ENCODE data around the gene DEUP1. TPM values are rescaled to one million over a fixed set of nuclear protein-coding genes. Genes with fewer than 3 reads are reported as not detected.

DEUP1 gene
- total RNA-seq, 1 experiment from 2014 or later: not detected

GRCh38 chr11:93478841-93479240 lies 148.3 kb downstream of the DEUP1 start:
- Histone ChIP-seq H3K36me3 (replicated peaks; ENCODE audit: control insufficient read depth, insufficient read depth, low read length) (no peaks in the 10 kb centered on the region), H3K27me3 (ENCODE audit: control insufficient read depth, insufficient read depth, low read length) (no peaks in the 10 kb centered on the region)
- no peak for DNase-seq

GRCh38 chr11:93480256-93480655 lies 149.7 kb downstream of the DEUP1 start:
- Histone ChIP-seq H3K27me3 (ENCODE audit: control insufficient read depth, insufficient read depth, low read length) (no peaks in the 10 kb centered on the region), H3K4me3 (ENCODE audit: insufficient read depth, low read depth, low read length) (no peak overlapping the region), H3K36me3 (replicated peaks; ENCODE audit: control insufficient read depth, insufficient read depth, low read length) (no peaks in the 10 kb centered on the region)
- no peak for DNase-seq

More at GRCh38 chr11:93478841-93479240, 148.3 kb downstream of the DEUP1 start:
- no peak overlapping the region for H3K4me3 ChIP-seq (ENCODE audit: insufficient read depth, low read depth, low read length)

DNA sequence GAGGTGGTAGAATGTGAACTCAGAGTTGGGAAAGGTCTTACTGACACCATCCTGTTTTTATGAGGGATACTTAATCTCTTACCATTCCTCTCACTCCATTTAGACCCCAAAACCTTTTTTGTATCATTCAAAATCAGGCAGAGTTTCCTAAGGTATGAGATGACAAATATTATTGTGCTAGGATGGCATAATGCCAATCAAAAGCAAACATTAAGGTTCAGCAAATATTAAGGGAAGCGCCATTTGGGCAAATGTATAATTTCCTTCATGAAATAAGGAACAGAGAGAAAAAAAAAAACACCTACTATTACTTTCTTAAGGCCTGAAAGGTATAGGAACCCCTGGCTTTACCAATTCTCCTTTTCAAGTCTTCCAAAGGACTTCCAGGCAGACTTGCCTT lies 150.2 kb downstream of the DEUP1 start:
- DNase-seq: no peak
- Histone ChIP-seq H3K27me3 (ENCODE audit: control insufficient read depth, insufficient read depth, low read length) (no peaks in the 10 kb centered on the region), H3K36me3 (replicated peaks; ENCODE audit: control insufficient read depth, insufficient read depth, low read length) (no peaks in the 10 kb centered on the region), H3K4me3 (ENCODE audit: insufficient read depth, low read depth, low read length) (no peak overlapping the region)

- Histone ChIP-seq H3K4me3 (ENCODE audit: insufficient read depth, low read depth, low read length) (no peak overlapping the region), H3K36me3 (replicated peaks; ENCODE audit: control insufficient read depth, insufficient read depth, low read length) (no peaks in the 10 kb centered on the region), H3K27me3 (ENCODE audit: control insufficient read depth, insufficient read depth, low read length) (no peaks in the 10 kb centered on the region)
- DNase-seq: no peak
These were observed 150.7 kb downstream of the DEUP1 start for GRCh38 chr11:93481279-93481678.

- H3K27me3 ChIP-seq (ENCODE audit: control insufficient read depth, insufficient read depth, low read length): no peaks in the 10 kb centered on the region
- peak; percentile 38 for DNase-seq
These were observed 151.2 kb downstream of the DEUP1 start for GRCh38 chr11:93481696-93482095.

GRCh38 chr11:93482556-93482955 lies 152.0 kb downstream of the DEUP1 start:
- H3K27me3 ChIP-seq (ENCODE audit: control insufficient read depth, insufficient read depth, low read length): no peaks in the 10 kb centered on the region

More at GRCh38 chr11:93481696-93482095, 151.2 kb downstream of the DEUP1 start:
- H3K4me3 ChIP-seq (ENCODE audit: insufficient read depth, low read depth, low read length): no peak overlapping the region
- H3K36me3 ChIP-seq (replicated peaks; ENCODE audit: control insufficient read depth, insufficient read depth, low read length): no peaks in the 10 kb centered on the region

DNA sequence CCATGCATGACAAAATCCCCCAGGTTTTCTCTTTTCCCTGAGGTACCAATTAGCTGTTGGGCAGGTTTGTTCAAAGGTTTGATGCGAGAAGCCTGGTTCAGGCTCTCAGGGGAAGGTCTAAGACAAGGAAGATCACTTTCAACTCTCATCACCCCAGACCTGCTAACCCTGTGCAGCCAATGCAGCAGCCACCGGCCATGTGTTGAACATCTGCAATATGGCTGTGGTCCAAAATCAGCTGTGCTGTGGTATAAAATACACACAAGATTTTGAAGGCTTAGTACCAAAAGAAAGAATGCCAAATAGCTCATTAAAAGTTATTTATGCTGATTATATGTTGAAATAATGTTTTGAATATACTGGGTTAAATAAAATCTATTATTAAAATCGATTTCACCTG lies 154.2 kb downstream of the DEUP1 start:
- no peak for DNase-seq
- H3K36me3 ChIP-seq (replicated peaks; ENCODE audit: control insufficient read depth, insufficient read depth, low read length): no peaks in the 10 kb centered on the region
- no peak overlapping the region for H3K4me3 ChIP-seq (ENCODE audit: insufficient read depth, low read depth, low read length)
- no peaks in the 10 kb centered on the region for H3K27me3 ChIP-seq (ENCODE audit: control insufficient read depth, insufficient read depth, low read length)

More at GRCh38 chr11:93482556-93482955, 152.0 kb downstream of the DEUP1 start:
- no peak overlapping the region for H3K4me3 ChIP-seq (ENCODE audit: insufficient read depth, low read depth, low read length)
- no peaks in the 10 kb centered on the region for H3K36me3 ChIP-seq (replicated peaks; ENCODE audit: control insufficient read depth, insufficient read depth, low read length)
- no peak for DNase-seq

DNA sequence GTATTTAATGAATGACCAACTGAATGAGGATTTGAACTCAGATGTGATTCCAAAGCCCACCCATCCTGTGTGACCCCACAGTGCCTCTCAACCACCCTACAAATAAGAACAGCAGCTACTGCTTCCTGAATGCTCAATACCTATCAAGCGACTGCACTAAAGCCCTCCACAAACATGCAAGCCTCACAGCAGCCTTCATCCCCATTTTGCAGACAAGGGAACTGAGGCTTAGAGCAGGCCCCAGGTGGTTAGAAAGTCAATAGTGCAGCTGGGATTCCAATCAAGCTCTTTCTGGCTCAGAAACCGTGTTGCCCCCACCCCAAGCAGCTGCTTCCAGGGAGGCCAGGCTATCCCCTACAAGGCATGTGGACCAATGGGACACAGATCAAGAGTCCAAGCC lies 155.4 kb downstream of the DEUP1 start:
- Histone ChIP-seq H3K4me3 (ENCODE audit: insufficient read depth, low read depth, low read length) (no peak overlapping the region), H3K36me3 (replicated peaks; ENCODE audit: control insufficient read depth, insufficient read depth, low read length) (no peaks in the 10 kb centered on the region), H3K27me3 (ENCODE audit: control insufficient read depth, insufficient read depth, low read length) (no peaks in the 10 kb centered on the region)
- DNase-seq: no peak

DNA sequence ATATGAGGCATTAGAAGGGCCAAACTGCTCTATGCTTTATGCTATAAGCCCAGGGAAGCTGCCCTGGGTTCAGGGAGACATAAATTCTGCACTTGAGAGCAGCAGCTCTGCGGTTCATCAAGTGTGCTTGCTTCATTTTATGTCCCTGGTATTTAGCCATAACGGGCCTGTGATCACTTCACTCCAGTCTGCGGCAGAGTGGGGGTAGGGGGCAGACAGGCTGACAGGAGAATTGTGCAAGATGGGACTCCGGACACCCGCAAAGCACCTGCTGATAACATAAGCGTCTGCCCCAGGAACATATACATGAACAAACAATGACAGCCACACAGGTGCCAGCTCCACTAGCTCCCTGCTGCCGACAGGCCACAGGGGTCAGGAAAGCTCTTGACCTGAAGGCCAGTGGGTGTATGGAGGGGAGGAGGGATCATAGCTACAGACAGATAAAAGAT lies 156.5 kb downstream of the DEUP1 start:
- Histone ChIP-seq H3K36me3 (replicated peaks; ENCODE audit: control insufficient read depth, insufficient read depth, low read length) (no peaks in the 10 kb centered on the region), H3K4me3 (ENCODE audit: insufficient read depth, low read depth, low read length) (no peak overlapping the region), H3K27me3 (ENCODE audit: control insufficient read depth, insufficient read depth, low read length) (no peaks in the 10 kb centered on the region)
- no peak for DNase-seq

Other genes starting within 250 kb of the DEUP1 start
- gene SLC36A4, start 132.8 kb upstream of the DEUP1 start, total RNA-seq (2014; rRNA removed; shearing (Covaris generic)): 7.9 and 9.7 TPM in 2 replicates
- 57.6 and 84.9 TPM in 2 replicates for gene SMCO4, start 212.6 kb downstream of the DEUP1 start, total RNA-seq (2014; rRNA removed; shearing (Covaris generic))